ENCODE results near the gene PSMG3.
"Not testable (repeated sequence)": the region's sequence is repeated elsewhere in the genome, so short reads cannot be mapped to it uniquely, and the experiment has no call there.

Gene PSMG3

DNA sequence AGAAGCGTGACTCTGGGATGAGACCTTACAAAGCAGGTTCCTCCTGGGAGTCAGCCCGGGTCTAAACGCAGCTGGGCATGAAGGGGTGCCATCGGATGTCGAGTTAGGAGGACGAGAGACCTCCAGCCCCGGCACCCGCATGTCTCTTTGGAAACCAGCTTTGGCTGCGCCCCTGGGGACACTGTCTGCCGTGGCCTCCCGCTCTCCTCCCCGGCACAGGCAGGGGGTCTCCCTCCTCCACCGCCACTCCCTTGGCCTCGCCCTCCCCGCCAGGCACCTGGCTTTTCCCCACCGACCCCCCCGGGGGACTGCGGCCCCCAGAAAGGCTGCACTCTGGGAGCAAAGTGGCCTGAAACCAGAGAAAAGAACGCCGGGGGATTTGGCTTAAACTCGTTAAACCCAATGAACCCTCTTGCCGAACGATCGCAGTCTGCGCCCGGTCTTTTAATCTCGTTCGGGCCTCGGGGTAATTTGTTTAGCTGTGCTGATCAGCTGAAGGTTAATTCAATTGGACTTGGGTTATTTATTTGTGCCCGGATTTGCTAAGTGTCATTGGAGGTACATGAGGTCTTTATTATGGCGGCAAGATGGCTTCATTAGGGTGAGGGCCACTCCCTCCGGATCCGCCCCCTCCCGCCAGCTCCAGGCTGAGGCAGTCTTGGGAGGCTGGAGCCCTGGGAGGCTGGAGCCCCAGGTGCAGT is 16.4 kb upstream of the PSMG3 start:
- no peak for DNase-seq (ENCODE audit: extremely low read depth, low read depth)
- no peak for TF ChIP-seq CTCF (IDR thresholded peaks at IDR 0.05; ENCODE audit: low read depth, low read length)

- DNase-seq (ENCODE audit: extremely low read depth, low read depth) = no peak
- TF ChIP-seq CTCF (IDR thresholded peaks at IDR 0.05; ENCODE audit: low read depth, low read length) = no peak
These were observed 15.5 kb upstream of the PSMG3 start for GRCh38 chr7:1585142-1585981.

DNA sequence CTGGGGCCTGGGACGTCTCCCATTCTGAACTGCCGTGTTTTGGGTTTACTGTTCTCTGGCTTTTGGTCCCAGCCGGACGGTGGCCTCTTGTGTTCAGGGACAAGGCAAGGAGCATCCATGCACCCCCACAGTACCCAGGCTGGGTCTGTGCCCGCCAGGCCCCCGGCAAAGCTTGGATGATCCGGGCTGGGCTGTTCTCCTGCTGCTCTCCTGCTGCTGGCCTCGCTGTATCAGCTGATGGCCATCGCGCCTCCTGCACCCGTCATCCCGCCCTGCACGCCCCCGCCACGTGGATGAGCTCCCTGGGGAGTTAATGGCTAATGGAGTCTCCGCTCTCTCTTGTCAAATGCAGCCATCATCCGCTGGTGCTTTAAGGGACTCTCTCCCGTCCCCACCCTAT is 14.9 kb upstream of the PSMG3 start:
- no peak for DNase-seq (ENCODE audit: extremely low read depth, low read depth)
- TF ChIP-seq CTCF (IDR thresholded peaks at IDR 0.05; ENCODE audit: low read depth, low read length) = no peak

- not testable (repeated sequence) for DNase-seq (ENCODE audit: extremely low read depth, low read depth)
These were observed 13.6 kb upstream of the PSMG3 start for GRCh38 chr7:1583241-1583930.

DNA sequence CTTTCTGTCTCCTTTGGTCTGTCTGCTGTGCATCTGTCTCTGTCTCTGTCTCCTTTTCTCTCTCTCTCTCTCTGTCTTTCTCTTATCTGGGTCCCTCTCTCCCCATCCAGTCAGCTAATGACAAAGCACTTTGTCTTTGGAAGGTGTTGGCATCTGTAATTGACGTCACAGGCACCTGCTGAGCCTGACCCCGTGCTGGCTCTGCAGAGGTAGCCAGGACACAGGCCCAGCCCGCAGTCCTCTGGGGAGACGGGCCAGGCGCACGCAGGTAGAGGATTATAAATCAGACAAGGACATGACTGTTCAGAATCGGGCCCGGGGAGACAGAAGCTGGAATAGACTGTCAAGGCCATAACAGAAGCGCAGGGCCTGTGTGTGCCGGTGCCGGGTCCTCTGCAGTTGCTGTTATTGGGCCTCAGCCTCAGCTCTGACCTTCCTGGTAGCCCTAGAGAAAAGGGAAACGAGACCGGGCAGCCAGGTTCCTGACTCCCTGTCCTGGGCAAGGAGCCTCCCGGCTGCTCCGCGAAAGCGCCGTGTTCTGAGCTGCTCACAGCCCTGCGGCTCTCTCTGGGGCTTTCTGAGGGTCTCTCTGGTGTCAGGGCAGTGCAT is 10.7 kb upstream of the PSMG3 start:
- TF ChIP-seq CTCF (IDR thresholded peaks at IDR 0.05; ENCODE audit: low read depth, low read length) = no peak
- no peak for DNase-seq (ENCODE audit: extremely low read depth, low read depth)

- TF ChIP-seq CTCF (IDR thresholded peaks at IDR 0.05; ENCODE audit: low read depth, low read length) = peak; percentile 83
- no peak for DNase-seq (ENCODE audit: extremely low read depth, low read depth)
These were observed 9.9 kb upstream of the PSMG3 start for GRCh38 chr7:1579481-1580421.

GRCh38 chr7:1578513-1578912 is 8.7 kb upstream of the PSMG3 start:
- no peak for TF ChIP-seq CTCF (IDR thresholded peaks at IDR 0.05; ENCODE audit: low read depth, low read length)
- DNase-seq (ENCODE audit: extremely low read depth, low read depth) = no peak
